Measurements from ENCODE around the gene IGHMBP2. TPM values are rescaled to one million over a fixed set of nuclear protein-coding genes. Genes with fewer than 3 reads are reported as not detected.

IGHMBP2 gene
- total RNA-seq, 4 donors from 2014 or later: 15.5 to 22.3 (median 18.1) TPM

- ATAC-seq: no peak
Observed at GRCh38 chr11:68936358-68936636, 32.6 kb downstream of the IGHMBP2 start.

GRCh38 chr11:68936676-68937620 lies 33.3 kb downstream of the IGHMBP2 start:
- no peak for DNase-seq
- H3K27me3 ChIP-seq: no peaks in the 10 kb centered on the region
- in situ Hi-C loops (cut with MboI; ENCODE audit: low sequenced_read_pairs in 4 of 4): no loop called here

More at GRCh38 chr11:68936358-68936636, 32.6 kb downstream of the IGHMBP2 start:
- H3K4me3 ChIP-seq: no peak overlapping the region
- intact Hi-C loops (cut with DNase I; ENCODE audit: low total_unique reads): no loop called here
- H3K9me3 ChIP-seq: no peaks in the 10 kb centered on the region
- H3K27me3 ChIP-seq: no peaks in the 10 kb centered on the region
- TF ChIP-seq POLR2A (IDR thresholded peaks at IDR 0.05): no peak
- no peak for TF ChIP-seq CTCF (IDR thresholded peaks at IDR 0.05 in 4 of 5, conservative IDR thresholded peaks at IDR 0.05 in 1 of 5)
- in situ Hi-C loops (cut with MboI; ENCODE audit: low sequenced_read_pairs in 4 of 4): no loop called here
- H3K27ac ChIP-seq: no peak overlapping the region
- H3K4me1 ChIP-seq: no peaks in the 10 kb centered on the region
- H3K36me3 ChIP-seq: peaks cover 0 to 75% of the 10 kb centered on the region in 2 donors
- no peak for DNase-seq

DNA sequence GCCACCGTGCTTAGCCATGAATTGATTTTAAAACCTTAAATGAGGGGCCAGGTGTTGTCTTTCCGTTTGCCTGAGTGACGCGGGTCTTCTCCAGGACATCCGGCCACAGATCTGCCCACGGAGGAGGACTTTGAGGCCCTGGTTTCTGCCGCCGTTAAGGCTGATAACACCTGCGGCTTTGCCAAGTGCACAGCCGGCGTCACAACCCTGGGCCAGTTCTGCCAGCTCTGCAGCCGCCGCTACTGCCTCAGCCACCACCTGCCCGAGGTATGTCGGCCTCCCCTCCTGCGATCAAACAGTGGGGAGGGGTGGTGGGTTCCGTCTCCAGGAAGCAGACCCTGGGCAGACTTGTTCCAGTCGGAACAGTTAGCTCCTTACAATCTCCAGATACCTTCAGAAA lies 34.4 kb downstream of the IGHMBP2 start:
- no peak overlapping the region for H3K27ac ChIP-seq
- intact Hi-C loops (cut with DNase I; ENCODE audit: low total_unique reads) (no loop called here), in situ Hi-C loops (cut with MboI; ENCODE audit: low sequenced_read_pairs in 4 of 4) (no loop called here)
- DNase-seq (no peak), ATAC-seq (no peak)
- H3K4me1 ChIP-seq: no peaks in the 10 kb centered on the region
- TF ChIP-seq CTCF (IDR thresholded peaks at IDR 0.05 in 4 of 5, conservative IDR thresholded peaks at IDR 0.05 in 1 of 5): no peak
- H3K9me3 ChIP-seq: no peaks in the 10 kb centered on the region
- H3K4me3 ChIP-seq: no peak overlapping the region
- H3K36me3 ChIP-seq: peaks cover 0 to 72% of the 10 kb centered on the region in 2 donors
- H3K27me3 ChIP-seq: no peaks in the 10 kb centered on the region

More at GRCh38 chr11:68936676-68937620, 33.3 kb downstream of the IGHMBP2 start:
- intact Hi-C loops (cut with DNase I; ENCODE audit: low total_unique reads): no loop called here
- no peaks in the 10 kb centered on the region for H3K9me3 ChIP-seq
- H3K27ac ChIP-seq: no peak overlapping the region
- peaks cover 0 to 72% of the 10 kb centered on the region in 2 donors for H3K36me3 ChIP-seq
- TF ChIP-seq POLR2A (IDR thresholded peaks at IDR 0.05) (no peak), CTCF (IDR thresholded peaks at IDR 0.05 in 4 of 5, conservative IDR thresholded peaks at IDR 0.05 in 1 of 5) (no peak)
- ATAC-seq: no peak
- H3K4me3 ChIP-seq: no peak overlapping the region
- H3K4me1 ChIP-seq: no peaks in the 10 kb centered on the region

GRCh38 chr11:68938816-68939582 lies 35.3 kb downstream of the IGHMBP2 start:
- no peak overlapping the region for H3K4me3 ChIP-seq
- ATAC-seq (no peak), DNase-seq (no peak)
- in situ Hi-C loops (cut with MboI; ENCODE audit: low sequenced_read_pairs in 4 of 4) (no loop called here), intact Hi-C loops (cut with DNase I; ENCODE audit: low total_unique reads) (no loop called here)
- H3K36me3 ChIP-seq: peaks cover 0 to 64% of the 10 kb centered on the region in 2 donors
- H3K4me1 ChIP-seq: no peaks in the 10 kb centered on the region
- no peaks in the 10 kb centered on the region for H3K9me3 ChIP-seq
- H3K27me3 ChIP-seq: no peaks in the 10 kb centered on the region
- H3K27ac ChIP-seq: no peak overlapping the region
- no peak for TF ChIP-seq CTCF (IDR thresholded peaks at IDR 0.05 in 4 of 5, conservative IDR thresholded peaks at IDR 0.05 in 1 of 5)

Data from gastrocnemius medialis (tissue), 4 donors.